ENCODE measurements around the gene WWC2. TPM values are rescaled to one million over a fixed set of nuclear protein-coding genes. Genes with fewer than 3 reads are reported as not detected.

WWC2 gene
- total RNA-seq, 2 donors from 2014 or later = 4.3 to 6.8 TPM

DNA sequence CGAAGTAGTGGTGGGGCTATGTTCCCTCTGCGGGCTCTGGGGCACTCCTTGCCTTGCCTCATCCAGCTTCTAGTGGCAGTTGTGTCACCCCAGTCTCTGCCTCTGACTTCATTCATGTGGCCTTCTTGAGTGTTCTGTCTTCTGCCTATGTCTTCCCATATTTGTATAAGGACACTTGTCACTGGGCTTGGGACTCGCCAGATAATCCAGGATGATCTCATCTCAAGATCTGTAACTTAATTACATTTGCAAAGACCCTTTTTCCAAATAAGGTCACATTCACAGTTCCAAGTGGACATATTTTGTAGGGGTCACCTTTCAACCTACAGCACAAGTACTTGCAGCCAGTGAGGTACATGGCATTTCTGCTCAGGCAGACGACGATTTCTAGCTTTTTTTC lies 253.5 kb downstream of the WWC2 start:
- no peaks in the 10 kb centered on the region for H3K27me3 ChIP-seq
- DNase-seq = no peak
- TF ChIP-seq CTCF (IDR thresholded peaks at IDR 0.05) = no peak
- no peak overlapping the region for H3K4me3 ChIP-seq
- H3K9ac ChIP-seq (ENCODE audit: low read depth in 2 of 2, low read length in 2 of 2) = no peak overlapping the region
- H3K9me3 ChIP-seq = no peaks in the 10 kb centered on the region
- intact Hi-C loops (cut with DNase I) = no loop called here
- H3K27ac ChIP-seq = no peak overlapping the region
- no peaks in the 10 kb centered on the region for H3K36me3 ChIP-seq
- H3K4me1 ChIP-seq = no peaks in the 10 kb centered on the region

DNA sequence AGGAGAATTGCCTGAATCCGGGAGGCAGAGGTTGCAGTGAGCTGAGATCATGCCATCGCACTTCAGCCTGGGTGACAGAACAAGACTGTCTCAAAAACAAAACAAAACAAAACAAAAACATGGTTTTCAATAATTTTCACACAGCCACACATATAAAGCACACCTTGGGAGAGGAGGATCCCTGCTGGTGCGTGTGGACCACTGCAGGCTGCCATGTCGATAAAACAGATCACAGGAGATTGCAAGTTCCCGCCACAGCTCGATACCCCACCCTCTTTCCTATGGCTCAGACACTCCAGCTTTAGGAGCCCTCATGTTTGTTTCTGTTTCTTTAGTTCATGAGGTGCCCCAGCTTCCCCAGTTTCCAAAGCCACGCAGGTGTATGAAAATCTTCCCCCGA lies 254.5 kb downstream of the WWC2 start:
- no peak for DNase-seq
- Histone ChIP-seq H3K4me3 (no peak overlapping the region), H3K27ac (no peak overlapping the region), H3K9me3 (no peaks in the 10 kb centered on the region), H3K9ac (ENCODE audit: low read depth in 2 of 2, low read length in 2 of 2) (no peak overlapping the region), H3K36me3 (no peaks in the 10 kb centered on the region), H3K4me1 (no peaks in the 10 kb centered on the region), H3K27me3 (no peaks in the 10 kb centered on the region)
- intact Hi-C loops (cut with DNase I) = no loop called here
- no peak for TF ChIP-seq CTCF (IDR thresholded peaks at IDR 0.05)

- Histone ChIP-seq H3K27ac (no peak overlapping the region), H3K4me3 (no peak overlapping the region), H3K27me3 (no peaks in the 10 kb centered on the region), H3K9me3 (no peaks in the 10 kb centered on the region), H3K4me1 (no peaks in the 10 kb centered on the region), H3K9ac (ENCODE audit: low read depth in 2 of 2, low read length in 2 of 2) (no peak overlapping the region), H3K36me3 (no peaks in the 10 kb centered on the region)
- intact Hi-C loops (cut with DNase I) = no loop called here
- DNase-seq = no peak
- no peak for TF ChIP-seq CTCF (IDR thresholded peaks at IDR 0.05)
Measured at GRCh38 chr4:183354219-183354618, 255.2 kb downstream of the WWC2 start.

GRCh38 chr4:183355405-183355804 lies 256.3 kb downstream of the WWC2 start:
- H3K4me1 ChIP-seq = no peaks in the 10 kb centered on the region
- no peaks in the 10 kb centered on the region for H3K36me3 ChIP-seq
- H3K27ac ChIP-seq = no peak overlapping the region
- no peak overlapping the region for H3K9ac ChIP-seq (ENCODE audit: low read depth in 2 of 2, low read length in 2 of 2)
- no peaks in the 10 kb centered on the region for H3K9me3 ChIP-seq
- intact Hi-C loops (cut with DNase I) = no loop called here
- no peak for TF ChIP-seq CTCF (IDR thresholded peaks at IDR 0.05)
- DNase-seq = no peak
- H3K27me3 ChIP-seq = no peaks in the 10 kb centered on the region
- H3K4me3 ChIP-seq = no peak overlapping the region

GRCh38 chr4:183356173-183356830 lies 257.2 kb downstream of the WWC2 start:
- no peaks in the 10 kb centered on the region for H3K9me3 ChIP-seq
- H3K36me3 ChIP-seq = no peaks in the 10 kb centered on the region
- H3K4me1 ChIP-seq = no peaks in the 10 kb centered on the region
- no peak for TF ChIP-seq CTCF (IDR thresholded peaks at IDR 0.05)
- no peak overlapping the region for H3K27ac ChIP-seq
- no peak for DNase-seq
- H3K4me3 ChIP-seq = no peak overlapping the region
- no peak overlapping the region for H3K9ac ChIP-seq (ENCODE audit: low read depth in 2 of 2, low read length in 2 of 2)
- H3K27me3 ChIP-seq = no peaks in the 10 kb centered on the region
- intact Hi-C loops (cut with DNase I) = no loop called here

All from colonic mucosa (tissue), 4 donors.